GM12892 (cell line): Measurements from ENCODE around the gene SORBS1.
A peak's percentile ranks its signal among the peaks of the same experiment; 100 is the strongest.

ENCODE experiments used
- DNase-seq: peaks from one replicate; pipeline ENCODE4 v3.0.0; 2011; ENCODE audit not compliant: insufficient read length
- FAIRE-seq: peaks from 2 replicates; lab custom pipeline; 2011; peaks lifted over from hg19 to GRCh38; lab: Jason Lieb, UNC
- POLR2A ChIP-seq: IDR thresholded peaks from 2 replicates; pipeline ENCODE4 v1.6.1; 2011; ENCODE audit warnings: low read depth, low read length, control low read depth
- POLR2AphosphoS5 ChIP-seq: IDR thresholded peaks from 2 replicates; pipeline ENCODE4 v1.6.1; 2011; ENCODE audit warnings: low read depth, low read length, control low read depth
- TAF1 ChIP-seq: IDR thresholded peaks from 2 replicates; pipeline ENCODE4 v1.6.1; 2011; ENCODE audit warnings: low read depth, mild to moderate bottlenecking, control low read depth, low read length, borderline replicate concordance

The SORBS1 gene

DNA sequence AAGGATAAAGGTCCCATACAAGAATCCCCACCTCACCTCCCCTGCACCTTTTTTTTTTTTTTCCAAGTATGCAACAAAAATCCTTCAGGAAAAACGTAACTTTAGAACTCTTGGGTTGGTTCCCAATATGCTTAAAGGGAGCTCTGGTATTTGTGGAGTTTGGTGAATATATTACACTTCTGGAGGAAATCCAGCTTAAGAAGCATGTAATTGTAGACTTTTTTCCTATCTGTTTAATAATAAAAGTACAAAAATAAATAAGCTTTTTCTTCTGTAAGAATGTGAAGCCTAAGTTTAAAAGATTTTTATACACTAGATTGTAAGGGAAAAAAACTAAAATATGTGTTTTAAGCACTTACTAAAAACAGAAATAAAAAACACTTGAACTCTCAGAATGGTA is 102.3 kb downstream of the SORBS1 start:
- TF ChIP-seq TAF1 (no peak), POLR2A (no peak)
- FAIRE-seq, result no peak

GRCh38 chr10:95458014-95458413 is 103.2 kb downstream of the SORBS1 start:
- FAIRE-seq (no peak), DNase-seq (no peak)
- no peak for TF ChIP-seq POLR2AphosphoS5
- no peak for TF ChIP-seq TAF1
- no peak for TF ChIP-seq POLR2A

More for the DNA sequence above, 102.3 kb downstream of the SORBS1 start:
- DNase-seq, result no peak

GRCh38 chr10:95457319-95457886 is 103.8 kb downstream of the SORBS1 start:
- FAIRE-seq, result no peak
- no peak for DNase-seq
- no peak for TF ChIP-seq POLR2AphosphoS5
- TF ChIP-seq TAF1, result no peak
- no peak for TF ChIP-seq POLR2A

DNA sequence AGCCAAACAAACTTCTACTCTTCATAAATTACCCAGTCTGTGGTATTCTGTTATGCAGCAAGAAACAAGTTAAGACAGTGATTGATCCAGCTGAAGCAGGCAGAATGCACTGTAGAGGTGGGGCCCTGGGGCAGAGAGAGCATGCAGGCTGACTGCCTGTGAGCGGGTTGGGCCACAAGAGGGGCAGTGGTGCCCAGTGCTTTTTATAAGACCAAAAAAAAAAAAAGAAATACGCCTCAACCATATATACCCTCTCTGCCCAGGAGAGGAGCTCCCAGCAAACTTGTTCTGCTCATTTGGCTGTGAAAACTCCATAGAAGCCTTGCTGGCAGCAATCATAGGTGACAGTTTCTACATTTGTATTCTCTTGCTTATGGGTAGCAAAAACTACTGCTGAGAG is 104.7 kb downstream of the SORBS1 start:
- DNase-seq (no peak), FAIRE-seq (no peak)
- TF ChIP-seq TAF1 (no peak), POLR2A (no peak), POLR2AphosphoS5 (no peak)

DNA sequence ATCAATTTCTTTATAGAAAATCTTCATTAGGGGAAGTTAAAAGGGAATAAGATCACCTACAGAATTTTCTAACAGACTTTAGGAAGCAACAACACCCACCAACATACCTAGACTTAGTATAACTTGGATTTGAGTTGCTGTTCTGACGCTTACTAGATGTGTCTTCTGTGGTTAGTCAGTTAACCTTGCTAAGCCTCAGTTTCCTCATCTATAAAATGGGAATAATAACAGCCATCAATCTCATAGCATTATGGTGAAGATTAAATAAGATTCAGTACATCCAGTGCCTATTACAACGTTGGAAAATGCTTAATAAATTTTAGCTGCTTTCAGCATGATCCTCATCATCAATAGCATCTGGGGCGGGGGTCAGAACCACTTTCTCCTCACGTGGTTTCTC is 106.2 kb downstream of the SORBS1 start:
- TF ChIP-seq POLR2AphosphoS5 (no peak), POLR2A (no peak), TAF1 (no peak)
- DNase-seq (no peak), FAIRE-seq (no peak)

GRCh38 chr10:95454356-95454755 is 106.8 kb downstream of the SORBS1 start:
- FAIRE-seq (no peak), DNase-seq (no peak)
- TF ChIP-seq POLR2A (no peak), TAF1 (no peak), POLR2AphosphoS5 (no peak)

- FAIRE-seq (no peak), DNase-seq (no peak)
- TF ChIP-seq POLR2A, result no peak
- TF ChIP-seq POLR2AphosphoS5, result no peak
- no peak for TF ChIP-seq TAF1
Measured at GRCh38 chr10:95451568-95452524, 109.3 kb downstream of the SORBS1 start.

DNA sequence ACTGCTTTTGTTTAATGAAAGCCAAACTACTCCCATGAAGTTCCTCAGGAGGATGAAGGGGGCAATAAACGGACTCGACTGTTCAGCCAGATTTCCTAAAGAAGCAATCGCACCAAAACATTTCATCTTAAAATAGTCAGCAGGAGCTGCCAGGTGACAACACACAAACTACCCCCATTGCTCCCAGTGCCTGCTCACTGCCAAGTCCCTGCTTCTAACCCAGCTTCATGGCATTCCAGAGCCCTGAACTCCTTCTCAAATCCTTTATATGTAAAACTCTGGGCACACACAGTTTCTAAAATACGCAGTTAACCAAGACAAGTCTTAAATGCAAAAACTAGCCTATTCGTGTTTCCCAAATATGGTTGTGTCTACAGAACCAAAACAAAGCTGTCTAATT is 110.0 kb downstream of the SORBS1 start:
- DNase-seq (no peak), FAIRE-seq (no peak)
- TF ChIP-seq TAF1 (no peak), POLR2A (no peak), POLR2AphosphoS5 (no peak)

DNA sequence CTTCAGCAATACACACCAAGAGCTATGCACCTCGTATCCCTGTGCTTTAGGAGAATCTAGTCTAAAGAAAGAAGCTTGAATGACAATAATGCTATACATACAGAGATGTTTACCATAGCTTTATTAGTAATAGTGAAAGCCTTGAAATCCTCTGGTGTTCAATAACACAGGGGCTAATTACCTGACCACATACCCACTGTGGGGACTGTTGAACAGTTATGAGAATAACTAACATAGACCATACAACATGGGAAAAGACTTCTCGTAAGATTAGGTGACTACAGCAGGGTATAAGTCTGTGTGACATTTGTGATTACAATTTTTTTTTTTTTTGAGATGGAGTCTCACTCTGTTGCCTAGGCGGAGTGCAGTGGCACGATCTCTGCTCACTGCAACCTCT is 111.0 kb downstream of the SORBS1 start:
- no peak for FAIRE-seq
- DNase-seq, result no peak

DNA sequence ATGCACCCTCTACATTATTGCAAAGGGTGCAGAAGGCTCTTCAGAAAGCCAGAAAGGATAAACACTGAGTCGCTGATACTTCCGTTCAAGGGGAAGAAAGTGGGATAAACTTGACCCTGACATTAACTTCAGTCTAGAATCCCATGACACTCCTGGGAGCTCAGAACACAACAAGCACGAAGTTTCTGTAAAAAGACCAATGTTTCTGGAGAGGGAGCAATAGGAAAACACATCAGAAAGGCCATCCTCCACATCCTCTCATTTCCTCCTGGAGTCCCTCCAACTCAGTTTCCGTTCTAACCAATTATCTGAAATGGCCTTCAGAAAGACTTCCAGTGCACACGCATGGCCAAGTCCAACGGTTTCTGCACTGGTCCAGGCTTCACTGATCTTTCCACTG is 113.5 kb downstream of the SORBS1 start:
- no peak for FAIRE-seq
- no peak for TF ChIP-seq TAF1
- no peak for TF ChIP-seq POLR2AphosphoS5
- no peak for TF ChIP-seq POLR2A
- DNase-seq, result no peak

More for the DNA sequence above, 111.0 kb downstream of the SORBS1 start:
- no peak for TF ChIP-seq POLR2A
- no peak for TF ChIP-seq TAF1
- TF ChIP-seq POLR2AphosphoS5, result no peak

DNA sequence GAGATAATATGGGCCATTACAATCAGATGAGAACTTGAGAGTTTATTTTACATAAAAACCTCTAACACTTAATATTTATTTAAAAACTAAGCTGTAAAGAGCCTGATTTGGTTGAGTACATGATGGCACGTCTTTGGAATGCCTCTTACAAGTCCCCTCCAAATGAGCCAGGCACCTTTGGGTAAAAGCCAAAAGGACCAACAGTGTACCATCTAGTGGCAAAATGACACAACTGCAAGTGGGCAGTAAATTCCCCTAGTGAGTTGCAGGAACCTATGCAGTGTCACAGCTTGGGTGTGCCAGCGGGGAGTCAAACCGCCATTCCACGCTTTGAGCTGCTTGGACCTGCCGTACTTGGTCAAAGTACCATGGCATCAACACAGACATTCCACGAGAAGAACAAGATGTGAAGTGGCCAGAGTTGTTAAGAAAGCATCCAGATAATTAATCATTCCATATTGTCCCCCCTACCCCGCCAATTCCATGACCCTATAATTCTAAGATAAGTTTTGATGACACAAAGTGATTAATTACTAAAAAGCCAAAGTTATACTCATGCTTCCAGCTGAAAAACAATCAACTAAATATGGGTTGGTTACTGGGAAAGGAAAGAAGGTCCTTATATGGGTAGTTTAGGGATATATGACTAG is 115.2 kb downstream of the SORBS1 start:
- TF ChIP-seq POLR2A (no peak), POLR2AphosphoS5 (no peak), TAF1 (no peak)
- peak; percentile 86 for FAIRE-seq
- peak; percentile 35 for DNase-seq
